SW480 (cell line): Measurements from ENCODE around the gene KHNYN.
A peak's percentile ranks its signal among the peaks of the same experiment; 100 is the strongest.
"Not testable (repeated sequence)": the region's sequence is repeated elsewhere in the genome, so short reads cannot be mapped to it uniquely, and the experiment has no call there.

Experiments
- DNase-seq: peaks from one replicate; pipeline ENCODE4 v3.0.0-alpha.2; 2016; ENCODE audit warnings: low spot score

The KHNYN gene

DNA sequence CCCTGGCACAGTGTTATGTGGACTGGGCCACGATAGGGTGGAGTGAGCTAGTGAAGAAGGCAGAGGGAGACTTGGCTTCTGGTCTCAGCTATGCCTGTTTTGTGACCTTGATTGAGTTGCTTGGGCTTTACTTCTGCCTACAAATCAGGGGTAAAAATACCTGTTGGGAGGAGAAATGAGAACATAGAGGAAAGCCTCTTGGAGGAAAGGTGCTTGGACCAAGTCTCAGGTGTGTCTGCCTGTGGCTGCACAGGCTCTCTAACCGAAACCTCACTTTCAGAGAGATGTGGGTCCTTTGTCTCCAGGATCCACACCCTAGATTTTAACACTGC, 7.9 kb downstream of the KHNYN start:
- DNase-seq, result no peak

GRCh38 chr14:24438223-24439097, 8.7 kb downstream of the KHNYN start:
- no peak for DNase-seq

DNA sequence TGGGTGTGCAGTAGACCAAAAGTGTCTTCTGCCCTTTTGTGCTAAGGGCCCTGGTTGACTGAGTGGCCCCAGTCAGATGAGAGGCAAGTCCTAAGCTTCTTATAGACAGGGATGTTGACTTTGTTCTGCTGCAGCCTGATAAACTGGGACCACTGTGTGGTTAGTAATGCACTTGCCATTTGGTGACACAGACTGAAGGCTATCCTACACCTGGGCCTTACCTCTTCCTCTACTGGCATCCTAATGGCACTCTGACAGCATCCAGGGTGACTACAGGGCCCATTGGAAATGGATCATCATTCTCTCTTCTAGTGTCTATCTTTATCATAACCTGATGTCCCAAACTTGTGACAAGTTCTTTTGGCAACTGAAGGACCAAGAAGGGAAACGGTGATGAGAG, 9.5 kb downstream of the KHNYN start:
- no peak for DNase-seq

GRCh38 chr14:24439830-24440605, 10.3 kb downstream of the KHNYN start:
- DNase-seq, result no peak

GRCh38 chr14:24440606-24441399, 11.0 kb downstream of the KHNYN start:
- no peak for DNase-seq

GRCh38 chr14:24441485-24441884, 11.7 kb downstream of the KHNYN start:
- no peak for DNase-seq

DNA sequence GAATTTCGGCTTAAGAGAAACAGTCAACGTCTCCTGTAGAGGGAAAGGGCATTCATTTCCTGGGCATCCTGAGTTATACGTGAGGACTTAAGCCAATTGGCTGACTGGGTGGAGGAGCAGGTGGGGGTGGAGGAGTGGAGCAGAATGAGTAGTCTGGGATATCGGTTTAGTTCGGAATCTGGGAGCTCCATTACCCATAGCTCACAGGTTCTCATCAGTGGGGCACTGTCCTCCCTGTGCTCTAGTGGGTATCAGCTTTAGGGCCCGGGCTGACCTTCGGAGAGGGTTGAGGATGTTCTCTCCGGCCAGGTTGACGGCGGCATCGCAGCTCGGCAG, 12.1 kb downstream of the KHNYN start:
- no peak for DNase-seq

DNA sequence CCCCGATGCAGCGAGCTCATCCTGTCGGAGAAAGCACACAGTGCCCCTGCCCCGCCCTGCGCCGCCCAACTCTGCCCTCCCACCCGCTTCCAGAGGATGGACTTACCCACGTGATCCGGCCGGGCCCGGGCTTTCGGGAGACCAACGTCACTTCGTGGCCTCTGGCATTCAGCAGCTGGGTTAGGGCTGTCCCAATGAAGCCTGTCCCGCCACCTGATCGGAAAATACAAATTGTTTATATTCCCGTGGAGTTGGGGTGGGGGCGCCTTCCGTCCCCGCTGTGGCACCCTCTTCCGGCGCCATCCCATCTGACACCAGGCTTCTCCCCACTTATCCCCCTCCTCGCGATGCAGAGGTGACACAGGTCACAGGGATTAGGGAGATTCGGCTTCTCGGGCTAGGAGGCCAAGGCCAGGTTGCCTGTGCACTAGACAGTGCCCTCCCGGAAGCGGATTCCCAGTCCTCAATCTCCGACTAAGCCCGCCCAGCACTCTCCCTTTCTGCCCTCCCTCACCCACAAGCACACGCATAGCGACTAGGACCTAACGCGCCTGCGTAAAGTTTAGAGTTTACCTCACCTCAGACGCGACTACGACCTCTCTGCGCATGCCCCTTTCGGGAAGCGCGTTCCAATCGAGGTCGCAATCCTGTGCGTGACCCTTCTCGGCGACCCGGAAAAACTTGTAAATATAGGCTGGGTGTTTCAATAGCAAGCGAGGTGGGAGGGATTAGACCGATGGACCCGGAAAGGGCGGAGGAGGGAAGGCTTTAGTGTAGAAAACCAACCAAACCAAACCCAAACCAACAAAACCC, 12.7 kb downstream of the KHNYN start, which contains the start of gene SDR39U1:
Gene SDR39U1 (minus strand): TSS at position 537 of the 813 bp plus-strand sequence. CDS start 7 bp downstream, at position 530.
- peak; percentile 98 for DNase-seq

GRCh38 chr14:24443053-24443665, 13.4 kb downstream of the KHNYN start:
- DNase-seq, result no peak

DNA sequence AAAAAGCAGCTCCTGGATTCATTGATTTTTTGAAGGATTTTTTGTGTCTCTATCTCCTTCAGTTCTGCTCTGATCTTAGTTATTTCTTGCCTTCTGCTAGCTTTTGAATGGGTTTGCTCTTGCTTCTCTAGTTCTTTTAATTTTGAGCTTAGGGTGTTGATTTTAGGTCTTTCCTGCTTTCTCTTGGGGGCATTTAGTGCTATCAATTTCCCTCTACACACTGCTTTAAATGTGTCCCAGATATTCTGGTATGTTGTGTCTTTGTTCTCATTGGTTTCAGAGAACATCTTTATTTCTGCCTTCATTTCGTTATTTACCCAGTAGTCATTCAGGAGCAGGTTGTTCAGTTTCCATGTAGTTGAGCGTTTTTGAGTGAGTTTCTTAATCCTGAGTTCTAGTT, 21.1 kb downstream of the KHNYN start:
- not testable (repeated sequence) for DNase-seq

DNA sequence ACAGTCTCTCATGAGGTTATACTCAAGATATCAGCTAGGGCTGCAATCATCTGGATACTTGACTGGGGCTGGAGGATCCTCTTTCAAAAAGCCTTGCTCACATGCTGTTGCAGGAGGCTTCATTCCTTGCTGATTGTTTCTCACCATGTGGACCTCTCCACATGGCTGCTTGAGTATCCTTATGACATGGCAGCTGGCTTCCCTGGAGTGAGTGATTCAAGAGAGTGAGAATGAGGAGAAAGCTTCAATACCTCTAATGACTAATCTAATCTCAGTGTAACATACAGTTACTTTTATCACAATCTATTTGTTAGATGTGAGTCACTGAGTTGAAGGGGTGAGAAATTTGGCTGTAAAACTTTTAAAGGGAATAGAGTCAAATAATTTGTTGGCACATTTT, 27.2 kb downstream of the KHNYN start:
- DNase-seq, result no peak

- no peak for DNase-seq
Measured at GRCh38 chr14:24458736-24459135, 29.0 kb downstream of the KHNYN start.

DNA sequence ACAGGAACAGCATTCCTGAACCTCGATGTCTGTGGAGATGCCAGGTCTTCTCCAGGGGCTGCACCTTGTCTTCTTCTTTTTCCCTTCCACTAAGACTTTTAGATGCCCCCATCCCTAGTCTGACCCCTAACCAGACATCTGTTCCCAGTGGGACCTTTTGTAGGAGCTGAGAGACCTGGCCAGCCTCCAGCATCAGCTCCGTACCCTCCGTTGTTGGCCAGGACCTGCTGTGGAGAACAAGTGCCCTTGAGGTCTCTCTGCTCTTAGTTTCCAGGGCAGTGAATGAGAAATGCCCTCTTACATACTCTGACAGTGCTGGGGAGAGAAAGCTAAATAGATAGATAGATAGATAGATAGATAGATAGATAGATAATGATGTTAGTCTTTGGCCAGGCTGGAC, 29.6 kb downstream of the KHNYN start:
- no peak for DNase-seq

DNA sequence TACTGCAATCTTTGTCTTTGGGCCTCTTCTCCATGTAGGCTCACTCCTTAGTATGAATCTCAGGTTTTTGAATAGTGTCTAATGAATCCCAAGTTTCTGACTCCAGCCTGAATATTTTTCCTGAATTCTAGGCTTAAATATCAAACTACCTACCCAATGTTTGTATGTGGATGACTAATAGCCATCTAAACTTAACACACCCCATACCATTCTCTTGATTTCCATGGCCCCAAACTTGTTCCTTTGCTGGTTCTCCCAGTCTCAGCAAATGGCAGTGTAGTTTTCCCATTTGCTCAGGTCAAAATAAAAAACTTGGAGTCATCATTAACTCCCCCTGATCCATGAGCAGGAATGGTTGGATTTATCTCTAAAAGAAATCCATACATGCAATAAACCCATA, 31.6 kb downstream of the KHNYN start:
- DNase-seq, result no peak

- no peak for DNase-seq
Measured at GRCh38 chr14:24463017-24463883, 33.5 kb downstream of the KHNYN start.

DNA sequence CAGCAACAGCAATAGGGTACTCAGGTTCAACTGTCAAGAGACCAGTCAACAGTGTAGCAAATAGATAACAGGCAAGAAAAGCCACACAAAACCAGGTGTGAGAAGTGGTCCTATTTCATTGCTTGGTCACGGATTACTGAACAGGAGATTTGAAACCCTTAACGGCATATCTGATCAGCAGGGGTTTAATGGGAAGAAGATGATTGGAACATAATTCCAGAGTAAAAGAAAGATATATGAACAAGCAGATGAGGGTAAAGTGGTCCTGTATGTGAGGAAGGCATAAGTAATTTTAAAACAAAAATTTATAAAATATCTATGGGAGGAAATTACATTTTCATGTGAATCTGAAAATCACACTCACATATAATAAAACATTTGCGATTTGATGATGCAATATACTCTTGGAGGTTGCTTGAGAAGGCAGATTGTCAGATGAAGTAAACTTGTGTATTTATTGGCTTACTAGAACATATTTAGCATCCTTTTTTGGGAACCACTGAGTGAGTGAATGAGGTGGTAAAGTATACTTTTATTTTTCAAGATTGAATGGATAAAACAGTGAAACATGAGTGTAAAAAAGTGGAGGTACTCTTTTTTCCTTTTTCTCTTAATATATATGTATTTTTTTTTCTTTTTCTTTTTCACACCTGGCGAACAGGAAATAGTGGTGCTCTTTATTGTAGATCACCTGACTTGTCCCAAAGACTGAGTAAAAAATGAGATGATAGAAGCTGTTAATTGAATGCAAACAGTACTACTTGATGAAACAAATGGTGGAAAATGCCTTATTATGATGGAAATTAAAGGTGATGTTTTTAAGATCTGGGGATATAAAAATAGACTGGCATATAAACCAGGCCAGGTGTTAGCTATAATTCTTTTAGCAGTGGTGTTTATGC, 34.4 kb downstream of the KHNYN start:
- DNase-seq, result no peak

GRCh38 chr14:24465368-24465767, 35.6 kb downstream of the KHNYN start:
- DNase-seq, result no peak

DNA sequence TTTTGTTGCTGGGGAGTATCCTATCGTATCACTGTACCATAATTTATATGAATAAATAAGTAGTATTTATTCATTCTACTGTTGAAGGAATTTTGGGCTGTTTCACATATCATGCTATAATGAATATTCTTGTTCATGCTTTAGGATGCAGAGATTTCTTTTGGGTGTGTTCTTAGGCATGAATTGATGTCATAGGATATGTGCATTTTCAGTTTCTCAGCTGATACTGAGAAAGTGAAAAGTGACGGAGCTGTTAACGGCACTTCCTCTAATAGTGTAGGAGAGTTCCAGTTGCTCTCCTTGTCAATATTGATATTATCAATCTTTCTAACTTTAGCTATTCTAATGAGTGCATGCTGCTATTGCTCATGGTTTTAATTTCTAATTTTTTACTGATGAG, 36.1 kb downstream of the KHNYN start:
- no peak for DNase-seq

DNA sequence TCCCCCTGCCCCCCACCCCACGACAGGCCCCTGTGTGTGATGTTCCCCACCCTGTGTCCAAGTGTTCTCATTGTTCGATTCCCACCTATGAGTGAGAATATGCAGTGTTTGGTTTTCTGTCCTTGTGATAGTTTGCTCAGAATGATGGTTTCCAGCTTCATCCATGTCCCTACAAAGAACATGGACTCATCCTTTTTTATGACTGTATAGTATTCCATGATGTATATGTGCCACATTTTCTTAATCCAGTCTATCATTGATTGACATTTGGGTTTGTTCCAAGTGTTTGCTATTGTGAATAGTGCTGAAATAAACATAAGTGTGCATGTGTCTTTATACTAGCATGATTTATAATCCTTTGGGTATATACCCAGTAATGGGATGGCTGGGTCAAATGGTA, 40.7 kb downstream of the KHNYN start:
- not testable (repeated sequence) for DNase-seq
